ENCODE results near the gene NKD2. TPM values are rescaled to one million over a fixed set of nuclear protein-coding genes. Genes with fewer than 3 reads are reported as not detected.

The NKD2 gene
- total RNA-seq, 1 experiment from 2014 or later: 0.27 TPM

- no peak for DNase-seq (ENCODE audit: low read depth)
- in situ Hi-C loops (cut with HindIII; ENCODE audit: low pct_unique_long_range_greater_than_20kb, low sequenced_read_pairs): no loop called here
These were observed 76.8 kb downstream of the NKD2 start for GRCh38 chr5:1085391-1085790.

GRCh38 chr5:1086137-1086536 is 77.5 kb downstream of the NKD2 start:
- in situ Hi-C loops (cut with HindIII; ENCODE audit: low pct_unique_long_range_greater_than_20kb, low sequenced_read_pairs): no loop called here
- DNase-seq (ENCODE audit: low read depth): no peak

- in situ Hi-C loops (cut with HindIII; ENCODE audit: low pct_unique_long_range_greater_than_20kb, low sequenced_read_pairs): no loop called here
These were observed 78.3 kb downstream of the NKD2 start for GRCh38 chr5:1086871-1087270.

GRCh38 chr5:1087428-1087827 is 78.8 kb downstream of the NKD2 start:
- in situ Hi-C loops (cut with HindIII; ENCODE audit: low pct_unique_long_range_greater_than_20kb, low sequenced_read_pairs): no loop called here
- DNase-seq (ENCODE audit: low read depth): no peak

More at GRCh38 chr5:1086871-1087270, 78.3 kb downstream of the NKD2 start:
- DNase-seq (ENCODE audit: low read depth): no peak

GRCh38 chr5:1088031-1088430 is 79.4 kb downstream of the NKD2 start:
- in situ Hi-C loops (cut with HindIII; ENCODE audit: low pct_unique_long_range_greater_than_20kb, low sequenced_read_pairs): no loop called here
- no peak for DNase-seq (ENCODE audit: low read depth)

Other genes with a start within 250 kb of the NKD2 start
- gene ZDHHC11B, start 224.1 kb upstream of the NKD2 start, total RNA-seq (2014; rRNA removed; shearing (Covaris generic); ENCODE audit: low replicate concordance): not detected in 2 replicates
- gene ZDHHC11, start 157.8 kb upstream of the NKD2 start, total RNA-seq (2014; rRNA removed; shearing (Covaris generic); ENCODE audit: low replicate concordance): 1.2 and 2.2 TPM in 2 replicates
- 20.4 and 29.2 TPM in 2 replicates for gene BRD9, start 116.0 kb upstream of the NKD2 start, total RNA-seq (2014; rRNA removed; shearing (Covaris generic); ENCODE audit: low replicate concordance)
- 32.6 and 60.2 TPM in 2 replicates for gene TRIP13, start 115.9 kb upstream of the NKD2 start, total RNA-seq (2014; rRNA removed; shearing (Covaris generic); ENCODE audit: low replicate concordance)
- 34.2 and 45.8 TPM in 2 replicates for gene SLC12A7, start 103.3 kb downstream of the NKD2 start, total RNA-seq (2014; rRNA removed; shearing (Covaris generic); ENCODE audit: low replicate concordance)
- gene SLC6A19, start 192.8 kb downstream of the NKD2 start, total RNA-seq (2014; rRNA removed; shearing (Covaris generic); ENCODE audit: low replicate concordance): not detected in 2 replicates
- gene SLC6A18, start 216.6 kb downstream of the NKD2 start, total RNA-seq (2014; rRNA removed; shearing (Covaris generic); ENCODE audit: low replicate concordance): not detected in 2 replicates